H9 (cell line): ENCODE results near the gene LPCAT3. TPM values are rescaled to one million over a fixed set of nuclear protein-coding genes. Genes with fewer than 3 reads are reported as not detected.

ENCODE experiments used
- DNase-seq: peaks from one replicate; pipeline ENCODE4 v3.0.0-alpha.2; 2017
- H2AFZ ChIP-seq: one replicate; pipeline ENCODE4 v1.6.1; 2013; ENCODE audit warnings: mild to moderate bottlenecking, low read length, control low read depth, moderate library complexity
- H2AK5ac ChIP-seq: 2 replicates; pipeline ENCODE4 v1.6.1; 2013; ENCODE audit warnings: low read length, control low read depth, mixed read lengths; ENCODE audit not compliant: insufficient read length
- H2BK120ac ChIP-seq: one replicate; pipeline ENCODE4 v1.6.1; 2013; ENCODE audit warnings: low read depth, mild to moderate bottlenecking, low read length, control low read depth, inconsistent platforms; ENCODE audit not compliant: poor library complexity, severe bottlenecking
- H2BK12ac ChIP-seq: 2 replicates; pipeline ENCODE4 v1.6.1; 2013; ENCODE audit warnings: low read length, control low read depth, mixed read lengths, low read depth; ENCODE audit not compliant: insufficient read length
- H2BK15ac ChIP-seq: 2 replicates; pipeline ENCODE4 v1.6.1; 2013; ENCODE audit warnings: low read depth, low read length, control low read depth
- H2BK20ac ChIP-seq: one replicate; pipeline ENCODE4 v1.6.1; 2013; ENCODE audit warnings: low read depth, mild to moderate bottlenecking, low read length, control low read depth, inconsistent platforms; ENCODE audit not compliant: poor library complexity, severe bottlenecking
- H2BK5ac ChIP-seq: 2 replicates; pipeline ENCODE4 v1.6.1; 2013; ENCODE audit warnings: low read length, control low read depth, mixed read lengths; ENCODE audit not compliant: insufficient read length
- H3K14ac ChIP-seq: 2 replicates; pipeline ENCODE4 v1.6.1; 2013; ENCODE audit warnings: low read length, control low read depth; ENCODE audit not compliant: insufficient read depth
- H3K18ac ChIP-seq: 2 replicates; pipeline ENCODE4 v1.6.1; 2013; ENCODE audit warnings: low read depth, mild to moderate bottlenecking, mixed read lengths, low read length, control low read depth; ENCODE audit not compliant: insufficient read length
- H3K23ac ChIP-seq: 2 replicates; pipeline ENCODE4 v1.6.1; 2013; ENCODE audit warnings: low read length, control low read depth, mixed read lengths, low read depth; ENCODE audit not compliant: insufficient read length
- H3K23me2 ChIP-seq: 2 replicates; pipeline ENCODE4 v1.6.1; 2013; ENCODE audit warnings: low read depth, mild to moderate bottlenecking, mixed read lengths, low read length, control low read depth; ENCODE audit not compliant: insufficient read length, poor library complexity, severe bottlenecking
- H3K27ac ChIP-seq: 2 replicates; pipeline ENCODE4 v1.5.1; 2013; ENCODE audit warnings: low read length, control low read depth, mixed read lengths, low read depth; ENCODE audit not compliant: insufficient read length
- H3K27me3 ChIP-seq: 2 replicates; pipeline ENCODE4 v1.6.1; 2013; ENCODE audit warnings: low read length, control low read depth, inconsistent platforms; ENCODE audit not compliant: insufficient read depth
- H3K4ac ChIP-seq: 2 replicates; pipeline ENCODE4 v1.6.1; 2013; ENCODE audit warnings: low read depth, mild to moderate bottlenecking, control low read depth, inconsistent platforms, low read length, moderate library complexity
- H3K4me1 ChIP-seq: 2 replicates; pipeline ENCODE4 v1.6.1; 2013; ENCODE audit warnings: low read length, control low read depth, inconsistent platforms; ENCODE audit not compliant: insufficient read depth
- H3K4me2 ChIP-seq: 2 replicates; pipeline ENCODE4 v1.6.1; 2013; ENCODE audit warnings: low read length, control low read depth, mixed read lengths; ENCODE audit not compliant: insufficient read length, insufficient read depth
- H3K56ac ChIP-seq: 2 replicates; pipeline ENCODE4 v1.6.1; 2013; ENCODE audit warnings: low read depth, mild to moderate bottlenecking, mixed read lengths, low read length, control low read depth; ENCODE audit not compliant: insufficient read length
- H3K79me1 ChIP-seq: 2 replicates; pipeline ENCODE4 v1.6.1; 2013; ENCODE audit warnings: low read depth, mild to moderate bottlenecking, moderate library complexity, low read length, control low read depth, inconsistent platforms; ENCODE audit not compliant: insufficient read depth, poor library complexity, severe bottlenecking
- H3K79me2 ChIP-seq: 2 replicates; pipeline ENCODE4 v1.6.1; 2013; ENCODE audit warnings: low read length, control low read depth, inconsistent platforms; ENCODE audit not compliant: insufficient read depth
- H3K9ac ChIP-seq: 2 replicates; pipeline ENCODE4 v1.6.1; 2013; ENCODE audit warnings: low read length, control low read depth, mixed read lengths; ENCODE audit not compliant: insufficient read length; ENCODE audit errors: extremely low read depth
- H3K9me3 ChIP-seq: one replicate; pipeline ENCODE4 v1.6.1; 2013; ENCODE audit warnings: low read depth, low read length, inconsistent platforms; ENCODE audit not compliant: control insufficient read depth
- H3T11ph ChIP-seq: one replicate; pipeline ENCODE4 v1.6.1; 2013; ENCODE audit warnings: mild to moderate bottlenecking, low read length, control low read depth, inconsistent platforms
- H4K20me1 ChIP-seq: one replicate; pipeline ENCODE4 v1.6.1; 2013; ENCODE audit not compliant: control insufficient read depth, insufficient read length, insufficient read depth
- H4K5ac ChIP-seq: 2 replicates; pipeline ENCODE4 v1.6.1; 2013; ENCODE audit warnings: low read depth, mild to moderate bottlenecking, mixed read lengths, low read length, control low read depth; ENCODE audit not compliant: insufficient read length
- H4K8ac ChIP-seq: replicated peaks from 2 replicates; pipeline ENCODE4 v1.6.1; 2013; ENCODE audit warnings: low read length, control low read depth, mixed read lengths, low read depth; ENCODE audit not compliant: insufficient read length
- H4K91ac ChIP-seq: 2 replicates; pipeline ENCODE4 v1.6.1; 2013; ENCODE audit warnings: low read depth, mild to moderate bottlenecking, moderate library complexity, mixed read lengths, low read length, control low read depth; ENCODE audit not compliant: insufficient read length
- H3K27ac Mint-ChIP-seq, 3 experiments: 2 replicates in 2 of 3; 3 replicates in 1 of 3; pipeline ENCODE4 v1.8.0; 2020 to 2021; ENCODE audit warnings: mixed read lengths in 3 of 3, mild to moderate bottlenecking in 1 of 3, moderate library complexity in 1 of 3
- H3K27me3 Mint-ChIP-seq: 2 replicates; pipeline ENCODE4 v1.8.0; 2021; ENCODE audit warnings: low read depth, mild to moderate bottlenecking, moderate library complexity, mixed read lengths
- H3K36me3 Mint-ChIP-seq, 3 experiments: 2 replicates in 2 of 3; 3 replicates in 1 of 3; pipeline ENCODE4 v1.8.0; 2020 to 2021; ENCODE audit warnings: low read depth in 3 of 3, mixed read lengths in 3 of 3; ENCODE audit not compliant: insufficient read depth in 1 of 3
- H3K4me1 Mint-ChIP-seq, 2 experiments: 2 replicates each; pipeline ENCODE4 v1.8.0; 2020; ENCODE audit warnings: mixed read lengths in 2 of 2
- H3K4me3 Mint-ChIP-seq, 2 experiments: 2 replicates in 1 of 2; 3 replicates in 1 of 2; pipeline ENCODE4 v1.8.0; 2020 to 2021; ENCODE audit warnings: mild to moderate bottlenecking in 2 of 2, mixed read lengths in 2 of 2, moderate library complexity in 1 of 2
- H3K9me3 Mint-ChIP-seq, 2 experiments: 2 replicates in 1 of 2; 3 replicates in 1 of 2; pipeline ENCODE4 v1.8.0; 2020; ENCODE audit warnings: mild to moderate bottlenecking in 2 of 2, mixed read lengths in 2 of 2, moderate library complexity in 1 of 2
- WGBS: extraction: QIAGEN DNeasy Blood & Tissue Kit; methylation state at CpG from one replicate; pipeline ENCODE4 v1.1.7; 2013; ENCODE audit warnings: missing lambda C conversion rate, low lambda C conversion rate, mixed read lengths; ENCODE audit not compliant: insufficient read length; ENCODE audit errors: extremely low coverage; 5-methylcytosine and 5-hydroxymethylcytosine counted together
- total RNA-seq: library from RNA; stranded (reverse); gene quantifications from 2 replicates; pipeline ENCODE4 v1.2.1, GENCODE V29; 2021
- TF ChIP-seq, protein P1 (sequence below): fragments of 200-600 bp; sonication (generic); conservative IDR thresholded peaks from 3 replicates; pipeline ENCODE4 v1.8.0; 2021; ENCODE audit warnings: antibody characterized with exemption, mild to moderate bottlenecking

Gene LPCAT3
- total RNA-seq, 1 experiment from 2014 or later = 47.7 TPM

DNA sequence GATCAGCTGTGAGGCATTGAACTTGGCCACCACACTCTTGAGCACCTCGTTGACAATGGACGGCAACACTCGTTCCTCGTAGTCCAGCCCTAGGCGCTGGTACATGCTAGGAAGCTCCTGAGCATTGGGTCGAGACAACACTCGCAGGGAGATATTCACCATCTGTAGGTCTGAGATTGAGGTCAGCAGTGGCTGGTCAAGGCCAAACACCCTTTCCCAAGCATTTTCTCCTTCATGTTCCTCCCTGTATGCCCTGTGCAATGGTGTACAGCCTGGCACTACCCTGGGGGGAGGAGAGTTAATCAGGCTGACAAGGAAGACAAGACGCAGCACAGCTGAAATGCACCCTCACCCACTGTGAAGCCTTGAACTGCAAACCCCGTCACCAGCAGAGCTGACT, 49.9 kb downstream of the LPCAT3 start:
- H3K79me1 ChIP-seq = peaks cover 7% of the 10 kb centered on the region
- peaks cover 15% of the 10 kb centered on the region; the same call in 1 of the 2 replicates for H3K79me2 ChIP-seq
- DNase-seq = no peak
- H2BK120ac ChIP-seq = no peak overlapping the region
- Mint-ChIP-seq H3K27me3 (no peaks in the 10 kb centered on the region), H3K9me3 (no peaks in the 10 kb centered on the region; a peak in 2 of 5 replicates), H3K36me3 (peaks cover 41 to 72% (median 61%) of the 10 kb centered on the region in 3 experiments), H3K4me1 (peaks cover 34 to 49% of the 10 kb centered on the region in 2 experiments), H3K4me3 (peak overlapping the region; percentile 100), H3K27ac (peak overlapping the region in 2 of 3 experiments; percentile 93 to 99; a peak in 2 of 7 replicates)
- no peak overlapping the region for H2BK15ac ChIP-seq
- no peak overlapping the region for H3K18ac ChIP-seq
- H3K4ac ChIP-seq = no peak overlapping the region
- H3K4me1 ChIP-seq = 0 out of 2 replicates have a peak, but pooled peaks cover 3% of the 10 kb centered on the region
- TF ChIP-seq, protein P1, sequence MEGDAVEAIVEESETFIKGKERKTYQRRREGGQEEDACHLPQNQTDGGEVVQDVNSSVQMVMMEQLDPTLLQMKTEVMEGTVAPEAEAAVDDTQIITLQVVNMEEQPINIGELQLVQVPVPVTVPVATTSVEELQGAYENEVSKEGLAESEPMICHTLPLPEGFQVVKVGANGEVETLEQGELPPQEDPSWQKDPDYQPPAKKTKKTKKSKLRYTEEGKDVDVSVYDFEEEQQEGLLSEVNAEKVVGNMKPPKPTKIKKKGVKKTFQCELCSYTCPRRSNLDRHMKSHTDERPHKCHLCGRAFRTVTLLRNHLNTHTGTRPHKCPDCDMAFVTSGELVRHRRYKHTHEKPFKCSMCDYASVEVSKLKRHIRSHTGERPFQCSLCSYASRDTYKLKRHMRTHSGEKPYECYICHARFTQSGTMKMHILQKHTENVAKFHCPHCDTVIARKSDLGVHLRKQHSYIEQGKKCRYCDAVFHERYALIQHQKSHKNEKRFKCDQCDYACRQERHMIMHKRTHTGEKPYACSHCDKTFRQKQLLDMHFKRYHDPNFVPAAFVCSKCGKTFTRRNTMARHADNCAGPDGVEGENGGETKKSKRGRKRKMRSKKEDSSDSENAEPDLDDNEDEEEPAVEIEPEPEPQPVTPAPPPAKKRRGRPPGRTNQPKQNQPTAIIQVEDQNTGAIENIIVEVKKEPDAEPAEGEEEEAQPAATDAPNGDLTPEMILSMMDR = no peak
- H3K9me3 ChIP-seq = no peaks in the 10 kb centered on the region
- no peak overlapping the region for H3K56ac ChIP-seq
- H2AFZ ChIP-seq = no peak overlapping the region
- no peak overlapping the region for H3K27ac ChIP-seq
- no peak overlapping the region for H2BK20ac ChIP-seq
- no peak overlapping the region for H2BK12ac ChIP-seq
- H4K20me1 ChIP-seq = peaks cover 2% of the 10 kb centered on the region
- WGBS = no CpG with 5 or more reads among the region's 9 CpGs
- no peak overlapping the region for H3T11ph ChIP-seq
- peak overlapping the region; percentile 99 for H3K4me2 ChIP-seq
- no peak overlapping the region for H4K91ac ChIP-seq
- no peak overlapping the region for H3K9ac ChIP-seq
- no peak overlapping the region for H4K8ac ChIP-seq
- no peak overlapping the region for H2AK5ac ChIP-seq
- peaks cover 4% of the 10 kb centered on the region for H3K23me2 ChIP-seq
- no peak overlapping the region for H3K14ac ChIP-seq
- H3K27me3 ChIP-seq = no peaks in the 10 kb centered on the region
- no peak overlapping the region for H3K23ac ChIP-seq
- H4K5ac ChIP-seq = no peak overlapping the region
- no peak overlapping the region for H2BK5ac ChIP-seq
